ENCODE results near the gene TRPM2. TPM values are rescaled to one million over a fixed set of nuclear protein-coding genes. Genes with fewer than 3 reads are reported as not detected.

TRPM2 gene
- total RNA-seq, 1 donor from 2014 or later: 0.52 TPM

DNA sequence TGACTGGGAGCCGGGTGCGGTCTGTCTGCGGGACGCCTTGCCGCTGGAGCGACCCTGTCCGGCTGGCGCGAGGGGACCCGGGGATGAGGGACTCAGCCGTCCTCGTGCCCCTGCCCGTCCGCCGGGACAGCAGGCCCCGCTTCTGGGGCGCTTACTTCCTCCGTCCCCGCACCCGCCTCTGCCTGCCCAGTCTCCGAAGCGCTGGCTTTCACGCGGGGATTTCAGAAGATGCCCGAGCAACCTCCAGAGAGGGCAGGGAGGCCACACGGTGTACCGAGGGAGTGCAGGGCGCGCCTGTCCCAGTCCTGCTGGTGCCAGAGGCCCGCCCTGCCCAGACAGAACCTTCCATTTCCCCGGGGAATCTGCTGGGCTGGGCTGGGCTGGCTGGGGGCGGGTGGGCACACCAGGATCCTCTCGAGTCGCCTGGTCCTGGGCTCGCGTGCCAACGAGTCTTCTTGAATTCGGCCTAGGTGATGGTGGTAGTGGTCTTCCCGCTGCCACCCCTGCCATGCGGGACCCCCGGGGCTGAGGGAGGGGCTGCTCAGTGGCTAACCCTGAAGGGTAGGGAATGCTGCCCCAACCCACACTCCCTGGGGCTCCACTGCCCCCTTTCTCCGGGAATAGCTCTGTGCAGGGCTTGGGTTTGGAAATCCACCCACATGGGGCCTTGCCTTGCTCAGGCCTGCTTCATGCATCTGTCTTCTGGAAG, 2.5 kb upstream of the TRPM2 start:
- DNase-seq (ENCODE audit: low read depth): no peak
- TF ChIP-seq, protein P1, sequence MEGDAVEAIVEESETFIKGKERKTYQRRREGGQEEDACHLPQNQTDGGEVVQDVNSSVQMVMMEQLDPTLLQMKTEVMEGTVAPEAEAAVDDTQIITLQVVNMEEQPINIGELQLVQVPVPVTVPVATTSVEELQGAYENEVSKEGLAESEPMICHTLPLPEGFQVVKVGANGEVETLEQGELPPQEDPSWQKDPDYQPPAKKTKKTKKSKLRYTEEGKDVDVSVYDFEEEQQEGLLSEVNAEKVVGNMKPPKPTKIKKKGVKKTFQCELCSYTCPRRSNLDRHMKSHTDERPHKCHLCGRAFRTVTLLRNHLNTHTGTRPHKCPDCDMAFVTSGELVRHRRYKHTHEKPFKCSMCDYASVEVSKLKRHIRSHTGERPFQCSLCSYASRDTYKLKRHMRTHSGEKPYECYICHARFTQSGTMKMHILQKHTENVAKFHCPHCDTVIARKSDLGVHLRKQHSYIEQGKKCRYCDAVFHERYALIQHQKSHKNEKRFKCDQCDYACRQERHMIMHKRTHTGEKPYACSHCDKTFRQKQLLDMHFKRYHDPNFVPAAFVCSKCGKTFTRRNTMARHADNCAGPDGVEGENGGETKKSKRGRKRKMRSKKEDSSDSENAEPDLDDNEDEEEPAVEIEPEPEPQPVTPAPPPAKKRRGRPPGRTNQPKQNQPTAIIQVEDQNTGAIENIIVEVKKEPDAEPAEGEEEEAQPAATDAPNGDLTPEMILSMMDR (conservative IDR thresholded peaks at IDR 0.05; ENCODE audit: low read depth, low read length): no peak
- H3K4me3 ChIP-seq (ENCODE audit: low read depth, low read length): no peak overlapping the region

DNA sequence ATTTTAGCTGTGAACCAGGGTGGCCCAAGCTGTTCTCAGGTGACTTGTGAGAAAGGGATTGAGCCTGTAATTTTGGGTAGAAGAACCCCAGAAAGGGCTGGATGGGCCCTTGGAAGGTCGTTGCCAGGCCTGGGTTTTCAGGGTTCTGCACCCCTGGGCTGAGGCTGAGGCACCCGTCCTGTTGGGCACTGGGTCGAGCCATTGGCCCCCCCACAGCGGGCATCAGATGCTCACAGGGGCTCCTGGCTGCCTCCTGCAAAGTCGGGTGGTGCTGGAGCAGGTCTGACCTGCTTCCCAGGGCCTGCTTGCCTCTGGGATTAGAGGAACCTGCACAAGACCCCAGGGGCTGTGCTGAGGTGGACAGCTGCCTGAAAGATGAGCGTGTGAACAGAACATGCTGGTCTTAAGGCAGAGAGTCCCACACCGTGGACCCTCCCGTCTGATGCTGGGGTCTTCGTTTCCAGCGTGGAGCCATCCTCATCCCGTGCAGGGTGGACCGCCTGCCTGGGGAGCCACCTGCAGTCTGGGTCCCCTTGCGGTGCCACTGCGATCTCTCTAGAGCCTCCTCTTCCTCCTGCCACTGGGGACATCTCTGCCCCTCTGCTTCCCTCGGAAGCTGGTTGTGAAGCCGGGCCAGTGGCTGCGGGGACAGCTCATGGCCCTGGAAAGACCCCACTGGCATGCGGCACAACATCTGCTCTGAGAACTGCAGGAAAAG, 1.7 kb upstream of the TRPM2 start:
- TF ChIP-seq, protein P1 (conservative IDR thresholded peaks at IDR 0.05; ENCODE audit: low read depth, low read length): no peak
- no peak overlapping the region for H3K4me3 ChIP-seq (ENCODE audit: low read depth, low read length)
- no peak for DNase-seq (ENCODE audit: low read depth)

DNA sequence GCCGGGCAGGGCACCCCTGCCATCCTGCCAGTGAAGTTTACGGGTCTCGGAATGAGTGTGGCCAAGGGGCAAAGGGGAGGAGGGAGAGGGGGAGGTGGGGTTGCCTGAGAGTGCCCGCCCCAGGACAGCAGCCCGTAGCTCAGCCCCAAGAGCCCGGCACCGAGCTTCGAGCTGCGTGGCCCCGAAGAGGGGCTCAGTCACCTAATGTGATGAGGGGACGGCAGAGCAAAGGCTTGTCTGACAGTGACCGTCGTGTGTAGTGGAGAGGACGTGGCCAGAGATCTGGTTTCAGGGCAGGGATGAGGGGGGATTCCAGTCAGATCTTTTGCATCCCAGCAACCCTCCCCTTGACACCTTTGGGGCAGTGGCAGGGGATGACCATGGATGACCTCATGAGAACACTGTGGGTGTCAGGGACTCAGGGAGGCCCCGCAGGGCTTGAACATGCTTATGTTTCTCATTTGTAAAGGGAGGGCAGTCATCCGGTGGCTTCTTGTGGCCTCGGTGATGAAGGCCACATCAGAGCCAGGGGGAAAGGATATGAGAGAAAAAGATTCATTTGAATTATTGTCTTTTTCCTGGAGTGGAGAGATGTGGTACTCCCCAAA, 1.1 kb upstream of the TRPM2 start:
- H3K4me3 ChIP-seq (ENCODE audit: low read depth, low read length): no peak overlapping the region
- DNase-seq (ENCODE audit: low read depth): no peak
- TF ChIP-seq, protein P1 (conservative IDR thresholded peaks at IDR 0.05; ENCODE audit: low read depth, low read length): no peak

DNA sequence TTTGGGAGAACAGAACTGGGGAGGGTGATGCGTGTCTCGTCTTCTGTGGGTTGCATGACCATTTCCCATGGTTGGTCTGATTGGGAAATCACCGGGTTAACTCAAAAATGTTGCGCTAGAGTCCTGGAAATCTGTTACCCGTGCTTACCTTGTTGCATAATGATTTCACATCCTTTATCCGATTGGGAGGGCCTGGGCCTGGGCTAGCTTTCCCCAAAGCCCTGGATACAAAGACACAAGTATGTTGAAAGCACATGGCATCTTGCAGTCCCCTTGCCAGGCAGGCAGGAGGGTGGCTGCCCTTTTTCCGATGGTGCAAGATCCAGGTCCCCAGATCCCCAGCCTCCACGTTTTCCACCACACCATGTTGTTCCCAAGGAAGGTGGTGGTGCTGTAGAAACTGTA, 582 bp downstream of the TRPM2 start:
- DNase-seq (ENCODE audit: low read depth): no peak
- H3K4me3 ChIP-seq (ENCODE audit: low read depth, low read length): no peak overlapping the region
- TF ChIP-seq, protein P1 (conservative IDR thresholded peaks at IDR 0.05; ENCODE audit: low read depth, low read length): no peak

DNA sequence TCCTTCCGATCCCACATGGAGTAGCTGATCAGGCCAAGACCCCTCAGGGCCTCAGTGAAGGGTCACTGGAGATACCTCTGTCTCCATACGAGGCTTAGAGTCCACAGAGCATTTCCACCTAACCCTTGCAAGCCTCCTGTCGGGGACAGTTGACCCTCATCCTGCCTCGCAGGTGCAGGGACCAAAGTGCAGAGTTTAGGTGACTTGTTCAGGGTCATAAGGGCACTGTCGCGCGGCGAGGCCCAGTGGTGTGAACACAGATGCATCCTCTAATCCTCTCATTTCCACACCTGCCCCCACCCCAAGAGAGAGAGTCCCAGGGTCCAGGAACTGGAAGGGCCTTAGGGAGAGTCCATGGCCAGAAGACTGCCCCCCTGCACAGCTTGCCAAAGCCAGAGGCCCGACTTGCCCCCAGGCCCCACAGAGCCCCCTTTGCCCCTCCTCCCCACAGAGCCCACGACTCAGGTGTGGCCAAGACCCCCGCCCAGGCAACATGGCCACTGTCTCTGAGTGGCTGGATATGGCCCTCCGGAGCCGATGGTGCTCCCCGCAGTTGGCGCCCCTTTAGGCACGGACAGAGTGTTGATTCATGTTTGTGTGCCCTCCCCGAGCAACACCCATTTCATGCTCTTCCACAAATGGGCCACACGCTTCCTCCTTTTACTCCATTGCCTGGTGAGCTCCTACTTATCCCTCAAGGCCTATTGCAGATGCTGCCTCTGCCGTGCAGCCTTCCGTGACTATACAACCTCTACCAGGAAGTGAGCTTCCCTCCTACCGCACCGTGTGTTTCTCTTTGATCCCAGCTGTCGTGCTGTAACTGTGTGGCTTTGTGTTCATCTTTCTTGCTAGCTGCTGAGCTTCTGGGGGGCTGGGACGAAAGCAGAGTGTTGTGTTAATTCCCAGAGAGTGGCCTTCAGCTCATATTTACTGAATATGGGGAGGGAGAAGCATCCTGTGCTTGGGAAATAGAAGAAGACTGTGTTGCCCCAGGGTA, 1.7 kb downstream of the TRPM2 start:
- DNase-seq (ENCODE audit: low read depth): no peak
- TF ChIP-seq, protein P1 (conservative IDR thresholded peaks at IDR 0.05; ENCODE audit: low read depth, low read length): no peak
- H3K4me3 ChIP-seq (ENCODE audit: low read depth, low read length): no peak overlapping the region

DNA sequence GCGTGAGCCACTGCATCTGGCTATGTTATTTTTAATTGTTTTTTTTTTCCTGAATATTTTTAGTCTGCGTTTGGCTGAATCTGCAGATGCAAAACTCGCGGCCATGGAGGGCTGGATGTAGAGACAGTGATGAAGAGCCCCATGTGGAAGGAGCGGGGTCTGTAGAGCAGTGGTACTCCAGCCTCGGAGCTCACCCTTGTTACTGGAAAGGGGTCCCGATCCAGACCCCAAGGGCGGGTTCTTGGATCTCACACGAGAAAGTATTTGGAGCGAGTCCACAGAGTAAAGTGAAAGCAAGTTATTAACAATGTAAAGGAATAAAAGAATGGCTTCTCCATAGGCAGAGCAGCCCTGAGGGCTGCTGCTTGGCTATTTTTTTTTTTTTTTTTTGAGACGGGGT, 2.7 kb downstream of the TRPM2 start:
- no peak for DNase-seq (ENCODE audit: low read depth)
- no peak overlapping the region for H3K4me3 ChIP-seq (ENCODE audit: low read depth, low read length)
- TF ChIP-seq, protein P1 (conservative IDR thresholded peaks at IDR 0.05; ENCODE audit: low read depth, low read length): no peak

Measured in epithelial cell of proximal tubule (primary cell).